Activated CD4-positive, alpha-beta T cell treated with anti-CD3 and anti-CD28 coated beads for 4 hours (primary cell): ENCODE measurements around the gene DOP1B.
A peak's percentile ranks its signal among the peaks of the same experiment; 100 is the strongest.
"Not testable (repeated sequence)": the region's sequence is repeated elsewhere in the genome, so short reads cannot be mapped to it uniquely, and the experiment has no call there.

Source experiments
- DNase-seq, 2 donors: peaks; one replicate each; pipeline ENCODE4 v3.0.0-alpha.2; 2020

The DOP1B gene

GRCh38 chr21:36174780-36175179 is 18.2 kb downstream of the DOP1B start:
- no peak for DNase-seq

GRCh38 chr21:36175771-36176565 is 19.3 kb downstream of the DOP1B start:
- DNase-seq, result no peak

- DNase-seq, result no peak
Measured at GRCh38 chr21:36178349-36178748, 21.7 kb downstream of the DOP1B start.

- no peak for DNase-seq
Measured at GRCh38 chr21:36179145-36179544, 22.5 kb downstream of the DOP1B start.

GRCh38 chr21:36180963-36181362 is 24.3 kb downstream of the DOP1B start:
- no peak for DNase-seq

GRCh38 chr21:36183144-36183795 is 26.6 kb downstream of the DOP1B start:
- DNase-seq, result no peak

GRCh38 chr21:36184545-36184944 is 27.9 kb downstream of the DOP1B start:
- no peak for DNase-seq

- DNase-seq, result no peak
Measured at GRCh38 chr21:36185523-36185922, 28.9 kb downstream of the DOP1B start.

GRCh38 chr21:36186081-36186480 is 29.5 kb downstream of the DOP1B start:
- DNase-seq, result no peak

GRCh38 chr21:36186506-36187399 is 30.1 kb downstream of the DOP1B start:
- no peak for DNase-seq

- no peak for DNase-seq
Measured at GRCh38 chr21:36188081-36188681, 31.6 kb downstream of the DOP1B start.

- no peak for DNase-seq
Measured at GRCh38 chr21:36188937-36189336, 32.3 kb downstream of the DOP1B start.

GRCh38 chr21:36190736-36191135 is 34.1 kb downstream of the DOP1B start:
- DNase-seq, result no peak

- no peak for DNase-seq
Measured at GRCh38 chr21:36193200-36193599, 36.6 kb downstream of the DOP1B start.

GRCh38 chr21:36194024-36194423 is 37.4 kb downstream of the DOP1B start:
- DNase-seq, result no peak

GRCh38 chr21:36195613-36196012 is 39.0 kb downstream of the DOP1B start:
- DNase-seq, result no peak

- DNase-seq, result no peak
Measured at GRCh38 chr21:36199021-36199420, 42.4 kb downstream of the DOP1B start.

GRCh38 chr21:36199575-36199974 is 43.0 kb downstream of the DOP1B start:
- DNase-seq, result not testable (repeated sequence)

GRCh38 chr21:36200081-36200561 is 43.5 kb downstream of the DOP1B start:
- no peak for DNase-seq

- DNase-seq, result no peak
Measured at GRCh38 chr21:36202726-36203602, 46.3 kb downstream of the DOP1B start.

GRCh38 chr21:36203603-36203889 is 46.9 kb downstream of the DOP1B start:
- DNase-seq, result peak; percentile 18 to 38

- DNase-seq, result no peak
Measured at GRCh38 chr21:36204980-36205379, 48.4 kb downstream of the DOP1B start.
